Spleen (tissue), 7 donors: ENCODE results near the gene TKTL2.

Experiments used
- CTCF ChIP-seq, 11 experiments: fragments of 200-600 bp in 7 of 11; fragments of 450-650 bp in 4 of 11; sonication (generic) in 4 of 11; IDR thresholded peaks in 8 of 11; conservative IDR thresholded peaks in 3 of 11; 1 replicate in 7 of 11; 2 replicates in 4 of 11; pipeline versions ENCODE4 v1.4.0 to v1.8.0; 2016 to 2021; ENCODE audit warnings: antibody characterized with exemption in 11 of 11, inconsistent platforms in 4 of 11, mild to moderate bottlenecking in 1 of 11
- POLR2A ChIP-seq, 3 donors: fragments of 450-650 bp; IDR thresholded peaks; one replicate each; pipeline ENCODE4 v1.5.1; 2017; ENCODE audit warnings: antibody characterized with exemption in 3 of 3, mild to moderate bottlenecking in 1 of 3
- POLR2AphosphoS5 ChIP-seq, 3 donors: sonication (generic); formaldehyde crosslinking; IDR thresholded peaks; one replicate each; pipeline ENCODE4 v1.5.1; 2017; ENCODE audit warnings: antibody characterized with exemption in 3 of 3
- donor health status: DM: no; HTN: no; CAD: no; lungs with moderate emphysema.
- donor health status: DM: no; HTN: no; CAD: no.
- donor health status: DM: no; HTN: no; CAD: no.

DNA sequence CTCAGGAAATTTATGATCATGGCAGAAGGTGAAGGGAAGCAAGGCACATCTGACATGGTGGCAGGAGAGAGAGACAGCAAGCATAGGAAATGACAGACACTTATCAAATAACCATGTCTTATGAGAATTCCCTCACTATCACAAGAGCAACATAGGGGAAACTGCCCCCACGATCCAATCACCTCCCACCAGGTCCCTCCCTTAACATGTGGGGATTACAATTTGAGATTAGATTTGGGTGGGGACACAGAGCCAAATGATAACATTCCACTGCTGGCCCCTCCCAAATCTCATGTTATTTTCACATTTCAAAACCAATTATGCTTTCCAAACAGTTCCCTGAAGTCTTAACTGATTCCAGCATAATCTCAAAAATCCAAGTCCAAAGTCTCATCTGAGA lies 12.8 kb upstream of the TKTL2 start:
- no peak for TF ChIP-seq POLR2A (IDR thresholded peaks at IDR 0.05)
- no peak for TF ChIP-seq CTCF (IDR thresholded peaks at IDR 0.05 in 8 of 11, conservative IDR thresholded peaks at IDR 0.05 in 3 of 11)
- no peak for TF ChIP-seq POLR2AphosphoS5 (IDR thresholded peaks at IDR 0.05)
